GM21526 (cell line): ENCODE measurements around the gene MIB1.
A peak's percentile ranks its signal among the peaks of the same experiment; 100 is the strongest.

ENCODE experiments used
- ATAC-seq: cut with Tn5 transposase; IDR thresholded peaks from one replicate; pipeline ENCODE4 v1.9.1; 2021; ENCODE audit warnings: moderate library complexity; ENCODE audit not compliant: unreplicated experiment, low FRiP score

The MIB1 gene

GRCh38 chr18:21808185-21808584 lies 67.6 kb downstream of the MIB1 start:
- no peak for ATAC-seq

GRCh38 chr18:21809725-21810124 lies 69.1 kb downstream of the MIB1 start:
- ATAC-seq, result no peak

- no peak for ATAC-seq
These were observed 74.5 kb downstream of the MIB1 start for GRCh38 chr18:21815101-21815500.

GRCh38 chr18:21820033-21820810 lies 79.6 kb downstream of the MIB1 start:
- no peak for ATAC-seq

GRCh38 chr18:21820811-21821143 lies 80.2 kb downstream of the MIB1 start:
- no peak for ATAC-seq

GRCh38 chr18:21823848-21824247 lies 83.3 kb downstream of the MIB1 start:
- no peak for ATAC-seq

GRCh38 chr18:21826196-21826595 lies 85.6 kb downstream of the MIB1 start:
- no peak for ATAC-seq

GRCh38 chr18:21826641-21827302 lies 86.2 kb downstream of the MIB1 start:
- ATAC-seq, result no peak

- ATAC-seq, result no peak
These were observed 89.9 kb downstream of the MIB1 start for GRCh38 chr18:21830532-21830931.

GRCh38 chr18:21831413-21831831 lies 90.8 kb downstream of the MIB1 start:
- ATAC-seq, result no peak

- no peak for ATAC-seq
These were observed 93.2 kb downstream of the MIB1 start for GRCh38 chr18:21833604-21834298.

- ATAC-seq, result no peak
These were observed 93.7 kb downstream of the MIB1 start for GRCh38 chr18:21834299-21834660.

GRCh38 chr18:21841570-21841969 lies 101.0 kb downstream of the MIB1 start:
- no peak for ATAC-seq

GRCh38 chr18:21843341-21843740 lies 102.7 kb downstream of the MIB1 start:
- no peak for ATAC-seq

- ATAC-seq, result no peak
These were observed 110.9 kb downstream of the MIB1 start for GRCh38 chr18:21851327-21851961.

- ATAC-seq, result peak; percentile 92
These were observed 112.4 kb downstream of the MIB1 start for GRCh38 chr18:21853016-21853415.

GRCh38 chr18:21853775-21854552 lies 113.4 kb downstream of the MIB1 start:
- ATAC-seq, result no peak

GRCh38 chr18:21855432-21855831 lies 114.8 kb downstream of the MIB1 start:
- no peak for ATAC-seq

GRCh38 chr18:21857871-21858270 lies 117.3 kb downstream of the MIB1 start:
- no peak for ATAC-seq

- ATAC-seq, result no peak
These were observed 118.0 kb downstream of the MIB1 start for GRCh38 chr18:21858544-21858943.
